Stimulated activated CD4-positive, alpha-beta T cell treated with anti-CD3 and anti-CD28 coated beads, Interleukin-2, amount 100 ng/mL, for 4 hours (primary cell): ENCODE results near the gene NOS1.
"Not testable (repeated sequence)": the region's sequence is repeated elsewhere in the genome, so short reads cannot be mapped to it uniquely, and the experiment has no call there.

ENCODE experiments used
- DNase-seq: peaks from one replicate; pipeline ENCODE4 v3.0.0-alpha.2; 2020; ENCODE audit warnings: low read depth

The NOS1 gene

GRCh38 chr12:117361347-117361751 is at the start of gene NOS1:
TSS of gene NOS1 (minus strand) at chr12:117361626. CDS start at chr12:117331069, 30,557 bp downstream.
- no peak for DNase-seq

GRCh38 chr12:117409286-117409685 is 47.9 kb upstream of the NOS1 start:
- DNase-seq, result no peak

GRCh38 chr12:117408161-117408791 is 46.9 kb upstream of the NOS1 start:
- no peak for DNase-seq

DNA sequence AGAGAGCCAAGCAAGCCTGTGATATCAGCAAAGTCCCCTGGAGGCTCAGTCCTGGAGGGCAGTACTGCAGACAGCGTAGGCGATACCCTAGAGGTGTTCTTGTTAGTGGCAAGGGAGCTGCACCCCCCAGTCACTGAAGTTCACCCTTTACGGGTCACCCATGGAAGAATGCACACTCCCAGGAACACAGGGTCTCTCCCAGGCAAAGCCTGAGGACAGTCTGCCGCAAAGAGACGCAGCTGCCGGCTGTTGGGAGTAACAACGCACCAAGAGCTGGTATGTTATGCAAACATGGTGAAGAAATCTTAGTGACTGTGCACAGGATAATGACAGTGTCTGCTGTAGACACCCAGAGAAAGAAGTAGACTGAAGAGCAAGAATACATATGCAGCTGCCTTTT is 43.5 kb upstream of the NOS1 start:
- no peak for DNase-seq

- DNase-seq, result no peak
Observed at GRCh38 chr12:117404203-117404853, 42.9 kb upstream of the NOS1 start.

DNA sequence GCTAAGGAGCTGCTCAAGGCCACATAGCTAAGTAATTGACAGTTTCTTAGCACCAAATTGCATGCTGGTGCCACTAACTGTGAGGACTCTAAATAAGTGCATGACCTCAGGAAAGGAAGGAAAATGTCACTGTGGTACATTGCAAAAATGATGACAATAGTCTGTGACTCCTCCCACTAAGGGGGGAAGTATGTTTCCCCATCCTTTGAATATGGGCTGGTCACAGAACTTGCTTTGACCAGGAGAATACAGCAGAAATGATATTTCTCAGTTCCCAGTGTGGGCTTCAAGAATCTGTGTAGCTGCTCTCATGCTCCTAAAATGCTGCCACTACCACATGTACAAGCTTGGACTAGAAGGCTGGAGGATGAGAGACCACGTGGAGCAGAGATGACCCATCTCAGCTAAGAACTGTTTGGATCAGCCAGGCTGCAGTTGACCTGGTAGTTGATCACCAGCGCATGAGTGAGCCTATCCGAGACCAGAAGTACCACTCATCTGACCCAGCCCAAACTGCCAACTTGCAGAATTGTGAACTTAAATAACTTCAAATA is 42.2 kb upstream of the NOS1 start:
- DNase-seq, result no peak

GRCh38 chr12:117402363-117402762 is 40.9 kb upstream of the NOS1 start:
- DNase-seq, result no peak

DNA sequence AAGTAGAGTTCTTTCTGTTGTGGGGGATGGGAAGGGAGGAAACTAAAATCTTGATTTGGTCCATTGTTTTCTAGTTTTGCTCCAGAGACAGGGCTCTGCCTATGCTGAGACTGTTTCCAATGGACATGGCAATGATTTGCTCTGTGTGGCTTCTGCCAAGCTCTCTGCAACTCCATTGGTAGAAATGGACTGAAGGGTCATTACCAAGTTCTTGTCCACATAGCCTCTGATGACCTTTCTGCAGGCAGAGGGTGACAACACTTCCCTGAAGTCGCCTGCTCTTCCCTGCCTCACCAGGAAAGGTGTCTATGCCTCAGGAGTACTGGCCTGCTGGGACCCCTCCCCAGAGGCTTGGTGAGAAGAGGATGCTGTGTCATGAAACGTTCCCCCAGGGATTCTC is 39.5 kb upstream of the NOS1 start:
- DNase-seq, result no peak

DNA sequence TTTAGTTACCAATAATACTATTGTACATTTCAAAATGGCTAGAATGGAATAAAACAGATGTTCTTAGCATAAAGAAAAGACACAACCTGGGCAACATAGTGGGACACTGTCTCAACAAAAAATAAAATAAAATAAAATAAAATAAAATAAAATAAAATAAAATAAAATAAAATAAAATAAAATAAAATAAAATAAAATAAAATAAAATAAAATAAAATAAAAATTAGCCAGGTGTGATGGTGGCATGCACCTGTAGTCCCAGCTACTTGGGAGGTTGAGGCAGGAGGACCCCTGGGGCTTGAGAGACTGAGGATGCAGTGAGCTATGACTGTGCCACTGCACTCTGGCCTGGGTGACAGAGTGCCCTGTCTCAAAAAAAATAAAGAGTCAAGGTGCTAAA is 37.1 kb upstream of the NOS1 start:
- DNase-seq, result not testable (repeated sequence)

- DNase-seq, result no peak
Observed at GRCh38 chr12:117395766-117396165, 34.3 kb upstream of the NOS1 start.

DNA sequence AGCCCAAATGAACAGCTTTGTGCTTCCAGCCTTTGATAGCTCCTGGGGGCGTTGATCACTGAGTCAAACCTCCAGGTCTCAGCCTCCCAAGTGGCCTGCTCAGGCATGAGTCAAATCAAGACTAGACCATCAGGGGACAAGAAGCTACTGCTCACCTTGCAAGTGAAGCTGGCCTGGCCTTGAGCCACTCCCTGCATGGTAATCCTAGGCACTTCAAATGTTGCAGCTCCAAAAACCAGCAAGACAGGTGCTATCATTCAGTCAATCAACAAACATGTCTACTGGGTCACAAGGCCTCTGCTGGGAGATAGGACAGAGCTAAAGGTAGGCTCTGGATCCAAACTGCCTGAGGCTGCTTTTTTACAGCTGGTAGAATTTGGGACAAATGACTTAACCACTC is 33.1 kb upstream of the NOS1 start:
- DNase-seq, result no peak

DNA sequence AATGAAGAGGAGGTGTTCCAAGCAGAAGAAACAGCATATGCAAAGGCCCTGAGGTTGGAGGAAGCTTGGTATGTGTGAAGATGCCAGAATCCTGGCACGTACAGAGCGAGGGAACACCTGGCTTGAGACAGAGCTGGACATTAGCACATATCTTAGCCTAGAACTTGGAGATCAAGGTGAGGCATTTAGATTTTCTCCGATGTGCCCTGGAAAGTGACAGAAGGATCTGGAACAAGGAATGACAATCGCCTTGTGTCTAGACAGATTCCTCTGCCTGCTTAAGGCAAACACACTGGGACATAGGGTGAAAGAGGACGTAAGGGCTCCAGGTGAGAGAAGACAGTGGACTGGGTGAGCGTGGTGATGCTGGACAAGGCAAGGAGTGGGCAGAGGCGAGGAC is 32.2 kb upstream of the NOS1 start:
- no peak for DNase-seq

- DNase-seq, result no peak
Observed at GRCh38 chr12:117390866-117391265, 29.4 kb upstream of the NOS1 start.

DNA sequence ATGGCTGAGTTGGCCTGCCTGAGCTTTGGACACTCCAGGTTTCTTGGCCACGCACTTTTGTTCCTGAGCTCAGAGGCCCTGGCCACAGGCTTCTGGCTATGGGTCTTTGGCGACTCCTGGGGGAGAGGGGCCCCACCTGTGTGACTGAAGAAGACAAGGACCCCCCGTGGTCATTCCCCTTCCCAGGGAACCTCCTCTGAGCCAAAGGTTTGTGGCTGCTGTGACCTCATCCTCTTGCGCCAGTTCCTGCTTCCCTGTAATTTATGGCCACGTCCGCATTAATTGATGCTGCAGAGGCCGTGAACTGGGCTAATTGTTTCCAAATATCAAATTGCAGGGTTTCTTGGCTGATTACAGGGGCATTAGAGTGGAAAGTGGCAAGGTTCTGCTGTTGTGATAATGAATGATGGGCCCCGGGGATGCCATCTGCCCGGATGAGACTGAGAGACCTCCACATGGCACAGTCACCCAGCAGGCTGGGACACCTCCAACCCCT is 27.6 kb upstream of the NOS1 start:
- no peak for DNase-seq

- no peak for DNase-seq
Observed at GRCh38 chr12:117387832-117388231, 26.4 kb upstream of the NOS1 start.

GRCh38 chr12:117384735-117385134 is 23.3 kb upstream of the NOS1 start:
- DNase-seq, result no peak

DNA sequence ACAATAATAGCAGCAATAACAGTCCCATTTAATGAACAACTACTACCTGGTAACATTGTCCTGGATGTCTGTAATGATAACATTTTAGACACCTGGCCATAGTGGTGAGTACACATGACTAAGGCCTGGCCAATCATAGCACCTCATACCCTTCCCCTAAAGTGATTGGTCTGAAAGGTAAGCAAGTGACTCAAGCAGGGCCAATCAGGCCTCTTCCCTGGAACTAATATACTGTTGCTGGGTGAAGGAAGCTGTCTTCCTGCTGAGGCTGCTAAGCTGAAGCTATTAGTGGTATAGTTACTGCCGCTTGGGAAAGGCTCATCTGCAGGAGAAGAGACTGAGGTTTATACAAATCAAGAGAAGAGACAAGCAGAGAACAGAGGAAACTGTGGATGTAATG is 18.7 kb upstream of the NOS1 start:
- no peak for DNase-seq

DNA sequence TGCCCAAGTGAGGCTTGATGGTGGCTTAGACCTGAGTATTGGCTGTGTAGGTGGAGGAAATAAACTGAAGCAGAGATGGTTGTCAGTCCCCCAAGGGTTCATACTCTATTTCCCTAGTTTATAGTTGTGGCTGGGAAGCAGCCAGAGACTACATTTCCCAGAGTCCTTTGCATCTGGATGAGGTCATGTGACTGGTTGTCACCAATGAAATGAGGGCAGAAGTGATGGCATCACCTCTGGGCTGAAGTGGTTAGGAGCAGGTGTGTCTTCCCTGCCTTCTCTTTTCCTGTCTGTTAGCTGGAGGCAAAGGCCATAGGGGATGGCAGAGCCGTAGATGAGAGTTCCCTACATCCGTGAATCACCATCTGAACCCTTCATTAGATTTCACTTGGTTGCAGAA is 16.3 kb upstream of the NOS1 start:
- no peak for DNase-seq

DNA sequence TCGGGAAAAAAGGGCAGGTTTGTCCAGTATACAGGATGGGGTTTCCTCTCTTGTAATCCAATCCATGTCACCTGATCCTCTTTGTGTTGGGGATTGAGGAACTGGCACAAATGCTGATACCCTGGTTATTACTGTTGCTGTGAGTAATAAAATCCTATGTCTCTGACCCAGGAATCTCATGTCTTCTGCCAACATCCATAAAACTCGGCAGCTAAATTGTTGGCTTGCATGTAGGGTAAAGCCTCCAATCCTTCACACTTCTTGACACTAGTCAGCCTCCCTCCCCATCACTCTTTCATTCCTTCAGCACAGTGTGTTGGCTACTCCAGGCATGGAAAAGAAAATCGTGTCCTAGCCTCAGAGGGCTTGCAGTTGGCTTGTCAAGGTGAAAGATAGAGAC is 9.2 kb upstream of the NOS1 start:
- no peak for DNase-seq

GRCh38 chr12:117370000-117370399 is 8.6 kb upstream of the NOS1 start:
- DNase-seq, result not testable (repeated sequence)

DNA sequence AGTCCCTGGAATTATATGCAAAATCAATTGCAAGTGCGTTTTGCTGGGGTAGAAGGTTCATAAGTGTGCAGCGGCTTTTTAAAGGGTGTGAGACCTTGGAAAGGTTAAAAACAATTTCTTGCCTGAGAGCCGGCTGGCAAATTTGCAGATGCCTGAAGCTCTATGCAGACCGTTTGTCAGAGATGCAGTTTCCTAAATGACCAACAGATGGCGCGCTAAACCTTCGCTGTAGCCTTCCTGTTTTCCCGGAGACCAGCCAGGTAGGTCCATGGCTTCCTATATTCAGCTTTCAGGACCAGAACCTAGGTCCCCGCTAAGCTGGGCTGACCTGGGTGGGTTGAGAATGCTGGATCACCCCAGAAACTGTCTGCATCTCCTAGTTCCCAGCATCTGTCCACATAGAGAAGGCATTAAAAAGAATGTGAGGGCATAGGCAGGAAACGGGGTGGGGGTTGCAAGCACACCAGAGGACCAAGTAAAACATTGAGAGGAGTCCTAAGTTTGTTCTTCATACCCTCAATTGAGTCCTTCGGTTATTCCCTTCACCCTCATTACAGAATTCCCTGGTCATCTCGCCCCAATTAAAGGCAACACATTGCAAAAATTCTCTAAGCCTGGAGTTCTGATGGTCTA is 5.7 kb upstream of the NOS1 start:
- DNase-seq, result peak; percentile 6

- no peak for DNase-seq
Observed at GRCh38 chr12:117365049-117365616, 3.7 kb upstream of the NOS1 start.
